Hepatocyte (in vitro differentiated cells): ENCODE data around the gene PLG.
"Not testable (repeated sequence)": the region's sequence is repeated elsewhere in the genome, so short reads cannot be mapped to it uniquely, and the experiment has no call there.

ENCODE experiments used
- EZH2phosphoT487 ChIP-seq: fragments of 200-600 bp; sonication (generic); IDR thresholded peaks from one replicate; pipeline ENCODE4 v1.6.1; 2018; ENCODE audit warnings: antibody characterized with exemption, mild to moderate bottlenecking, low read depth, moderate library complexity; ENCODE audit not compliant: unreplicated experiment, severe bottlenecking
- TF ChIP-seq, protein P1 (sequence below): fragments of 200-600 bp; sonication (generic); IDR thresholded peaks from 2 replicates; pipeline ENCODE4 v1.5.1; 2016; ENCODE audit warnings: antibody characterized with exemption, mild to moderate bottlenecking; ENCODE audit not compliant: poor library complexity

DNA sequence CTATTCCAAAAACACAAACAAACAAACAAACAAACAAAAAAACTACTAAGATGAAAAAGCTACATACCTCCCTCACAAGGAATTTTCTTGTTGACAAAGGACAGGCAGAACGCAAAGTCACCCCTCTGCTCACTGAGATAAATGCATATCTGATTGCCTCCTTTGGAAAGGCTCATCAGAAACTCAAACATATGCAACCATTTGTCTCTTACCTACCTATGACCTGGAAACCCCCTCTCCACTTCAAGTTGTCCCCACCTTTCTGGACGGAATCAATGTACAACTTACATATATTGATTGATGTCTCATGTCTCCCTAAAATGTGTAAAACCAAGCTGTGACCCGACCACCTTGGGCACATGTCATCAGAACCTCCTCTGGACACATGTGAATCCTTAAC is 100.0 kb downstream of the PLG start:
- TF ChIP-seq, protein P1, sequence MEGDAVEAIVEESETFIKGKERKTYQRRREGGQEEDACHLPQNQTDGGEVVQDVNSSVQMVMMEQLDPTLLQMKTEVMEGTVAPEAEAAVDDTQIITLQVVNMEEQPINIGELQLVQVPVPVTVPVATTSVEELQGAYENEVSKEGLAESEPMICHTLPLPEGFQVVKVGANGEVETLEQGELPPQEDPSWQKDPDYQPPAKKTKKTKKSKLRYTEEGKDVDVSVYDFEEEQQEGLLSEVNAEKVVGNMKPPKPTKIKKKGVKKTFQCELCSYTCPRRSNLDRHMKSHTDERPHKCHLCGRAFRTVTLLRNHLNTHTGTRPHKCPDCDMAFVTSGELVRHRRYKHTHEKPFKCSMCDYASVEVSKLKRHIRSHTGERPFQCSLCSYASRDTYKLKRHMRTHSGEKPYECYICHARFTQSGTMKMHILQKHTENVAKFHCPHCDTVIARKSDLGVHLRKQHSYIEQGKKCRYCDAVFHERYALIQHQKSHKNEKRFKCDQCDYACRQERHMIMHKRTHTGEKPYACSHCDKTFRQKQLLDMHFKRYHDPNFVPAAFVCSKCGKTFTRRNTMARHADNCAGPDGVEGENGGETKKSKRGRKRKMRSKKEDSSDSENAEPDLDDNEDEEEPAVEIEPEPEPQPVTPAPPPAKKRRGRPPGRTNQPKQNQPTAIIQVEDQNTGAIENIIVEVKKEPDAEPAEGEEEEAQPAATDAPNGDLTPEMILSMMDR = not testable (repeated sequence)
- TF ChIP-seq EZH2phosphoT487 = not testable (repeated sequence)
